CD4-positive, CD25-positive, alpha-beta regulatory T cell (primary cell): ENCODE data around the gene TRIM46. TPM values are rescaled to one million over a fixed set of nuclear protein-coding genes. Genes with fewer than 3 reads are reported as not detected.
"Not testable (repeated sequence)": the region's sequence is repeated elsewhere in the genome, so short reads cannot be mapped to it uniquely, and the experiment has no call there.

Source experiments
- ATAC-seq, 2 donors: fragments of 150-1000 bp; cut with Tn5 transposase; one replicate each; pipeline ENCODE4 v1.10.0; 2021; ENCODE audit warnings: low read depth in 2 of 2, moderate number of reproducible peaks in 2 of 2, moderate library complexity in 1 of 2
- DNase-seq, 3 donors: peaks; one replicate each; pipeline versions ENCODE4 v3.0.0 to v3.0.0-alpha.2; 2012 to 2022; ENCODE audit warnings: mixed read lengths in 1 of 3
- H3K27ac ChIP-seq: one replicate; pipeline ENCODE4 v1.7.0; 2013; ENCODE audit warnings: mild to moderate bottlenecking, low read length; ENCODE audit not compliant: insufficient read depth, poor library complexity, severe bottlenecking
- H3K27me3 ChIP-seq: one replicate; pipeline ENCODE4 v1.7.0; 2013; ENCODE audit warnings: low read length; ENCODE audit not compliant: control insufficient read depth, insufficient read depth
- H3K36me3 ChIP-seq: one replicate; pipeline ENCODE4 v1.7.0; 2013; ENCODE audit warnings: mild to moderate bottlenecking, low read length, moderate library complexity; ENCODE audit not compliant: control insufficient read depth, insufficient read depth
- H3K4me1 ChIP-seq: 2 replicates; pipeline ENCODE4 v1.7.0; 2013; ENCODE audit warnings: mild to moderate bottlenecking, low read length; ENCODE audit not compliant: insufficient read depth, control insufficient read depth, poor library complexity, severe bottlenecking
- H3K4me3 ChIP-seq: one replicate; pipeline ENCODE4 v1.7.0; 2013; ENCODE audit warnings: low read depth, mild to moderate bottlenecking, low read length, moderate library complexity
- H3K9me3 ChIP-seq, 2 experiments: 1 replicate in 1 of 2; 2 replicates in 1 of 2; pipeline ENCODE4 v1.7.0; 2013; ENCODE audit warnings: low read length in 2 of 2, mild to moderate bottlenecking in 1 of 2, moderate library complexity in 1 of 2; ENCODE audit not compliant: control insufficient read depth in 2 of 2
- H3K27ac Mint-ChIP-seq, 3 donors: one replicate each; pipeline ENCODE4 v1.8.0; 2020 to 2022; ENCODE audit warnings: mild to moderate bottlenecking in 3 of 3, mixed read lengths in 3 of 3, moderate library complexity in 2 of 3
- H3K27me3 Mint-ChIP-seq: one replicate; pipeline ENCODE4 v1.8.0; 2022; ENCODE audit warnings: mild to moderate bottlenecking, mixed read lengths
- H3K36me3 Mint-ChIP-seq: one replicate; pipeline ENCODE4 v1.8.0; 2020; ENCODE audit warnings: mixed read lengths
- H3K4me1 Mint-ChIP-seq, 4 donors: one replicate each; pipeline ENCODE4 v1.8.0; 2020 to 2022; ENCODE audit warnings: mixed read lengths in 4 of 4, mild to moderate bottlenecking in 1 of 4
- H3K4me3 Mint-ChIP-seq, 4 donors: one replicate each; pipeline ENCODE4 v1.8.0; 2020 to 2022; ENCODE audit warnings: mild to moderate bottlenecking in 4 of 4, mixed read lengths in 4 of 4, moderate library complexity in 3 of 4
- H3K9me3 Mint-ChIP-seq, 7 donors: one replicate each; pipeline ENCODE4 v1.8.0; 2020 to 2022; ENCODE audit warnings: mixed read lengths in 7 of 7, mild to moderate bottlenecking in 3 of 7, moderate library complexity in 2 of 7
- polyA plus RNA-seq, 4 donors: library from polyadenylated mRNA; unstranded; fragments of 300-500 nt; fragmentation: Illumina TruSeq; gene quantifications; one replicate each; pipeline ENCODE4 v1.2.3, GENCODE V29; 2021
- total RNA-seq: library from RNA; stranded (reverse); gene quantifications from one replicate; pipeline ENCODE4 v1.2.3, GENCODE V29; 2022

The TRIM46 gene
- total and polyA plus RNA-seq, 5 donors from 2014 or later: 0.44 to 6.1 (median 1.1) TPM

- not testable (repeated sequence) for ATAC-seq, H3K4me1 ChIP-seq, H3K36me3 Mint-ChIP-seq, H3K4me3 ChIP-seq, H3K27me3 ChIP-seq, H3K27ac Mint-ChIP-seq, H3K36me3 ChIP-seq, H3K9me3 Mint-ChIP-seq, H3K27me3 Mint-ChIP-seq, DNase-seq, H3K4me3 Mint-ChIP-seq, H3K27ac ChIP-seq, H3K9me3 ChIP-seq
- peaks cover 5 to 13% (median 9%) of the 10 kb centered on the region in 4 donors for H3K4me1 Mint-ChIP-seq
These were observed 9.0 kb upstream of the TRIM46 start for GRCh38 chr1:155164625-155165024.

GRCh38 chr1:155166051-155166470 is 7.6 kb upstream of the TRIM46 start:
- Histone ChIP-seq H3K27ac (no peak overlapping the region), H3K9me3 (no peaks in the 10 kb centered on the region), H3K27me3 (no peaks in the 10 kb centered on the region), H3K4me1 (peaks cover 5% of the 10 kb centered on the region), H3K36me3 (peaks cover 18% of the 10 kb centered on the region), H3K4me3 (no peak overlapping the region)
- peaks cover 4% of the 10 kb centered on the region for H3K27me3 Mint-ChIP-seq
- H3K36me3 Mint-ChIP-seq: peaks cover 10% of the 10 kb centered on the region
- ATAC-seq: no peak
- no peak overlapping the region for H3K27ac Mint-ChIP-seq
- H3K9me3 Mint-ChIP-seq: no peaks in the 10 kb centered on the region
- peaks cover 7 to 18% (median 12%) of the 10 kb centered on the region in 4 donors for H3K4me1 Mint-ChIP-seq
- H3K4me3 Mint-ChIP-seq: no peak overlapping the region
- no peak for DNase-seq

- Mint-ChIP-seq H3K4me3 (no peak overlapping the region), H3K27ac (no peak overlapping the region), H3K27me3 (peaks cover 4% of the 10 kb centered on the region), H3K36me3 (peaks cover 10% of the 10 kb centered on the region), H3K9me3 (no peaks in the 10 kb centered on the region), H3K4me1 (peaks cover 7 to 23% (median 13%) of the 10 kb centered on the region in 4 donors)
- no peaks in the 10 kb centered on the region for H3K27me3 ChIP-seq
- peaks cover 5% of the 10 kb centered on the region for H3K4me1 ChIP-seq
- DNase-seq (no peak), ATAC-seq (no peak)
- peaks cover 18% of the 10 kb centered on the region for H3K36me3 ChIP-seq
- H3K27ac ChIP-seq: no peak overlapping the region
- no peaks in the 10 kb centered on the region for H3K9me3 ChIP-seq
- no peak overlapping the region for H3K4me3 ChIP-seq
These were observed 7.0 kb upstream of the TRIM46 start for GRCh38 chr1:155166471-155167165.

- Mint-ChIP-seq H3K4me3 (peak overlapping the region; percentile 23 to 68 (median 50)), H3K9me3 (no peaks in the 10 kb centered on the region), H3K4me1 (peaks cover 11 to 31% (median 20%) of the 10 kb centered on the region in 4 donors), H3K27me3 (peaks cover 8% of the 10 kb centered on the region), H3K36me3 (peaks cover 10% of the 10 kb centered on the region), H3K27ac (peak overlapping the region in 1 of 3 donors; percentile 52)
- no peaks in the 10 kb centered on the region for H3K9me3 ChIP-seq
- ATAC-seq (peak; percentile 69 to 74), DNase-seq (peak; percentile 71 to 87 (median 80))
- H3K27me3 ChIP-seq: no peaks in the 10 kb centered on the region
- peaks cover 18% of the 10 kb centered on the region for H3K36me3 ChIP-seq
- H3K4me3 ChIP-seq: no peak overlapping the region
- H3K27ac ChIP-seq: no peak overlapping the region
- H3K4me1 ChIP-seq: peaks cover 13% of the 10 kb centered on the region
These were observed 6.2 kb upstream of the TRIM46 start for GRCh38 chr1:155167166-155168104.

- H3K27ac ChIP-seq, H3K27me3 ChIP-seq, H3K9me3 Mint-ChIP-seq, DNase-seq, H3K4me3 ChIP-seq, H3K27me3 Mint-ChIP-seq, H3K9me3 ChIP-seq, ATAC-seq: not testable (repeated sequence)
- Histone ChIP-seq H3K36me3 (peaks cover 18% of the 10 kb centered on the region), H3K4me1 (peaks cover 18% of the 10 kb centered on the region)
- peaks cover 11 to 34% (median 23%) of the 10 kb centered on the region in 4 donors for H3K4me1 Mint-ChIP-seq
- H3K27ac Mint-ChIP-seq: peak overlapping the region in 1 of 3 donors; percentile 75
- H3K36me3 Mint-ChIP-seq: peaks cover 11% of the 10 kb centered on the region
- H3K4me3 Mint-ChIP-seq: peak overlapping the region in 2 of 4 donors; percentile 23 to 62
These were observed 5.6 kb upstream of the TRIM46 start for GRCh38 chr1:155168105-155168445.

- ATAC-seq (no peak), DNase-seq (no peak)
- Mint-ChIP-seq H3K27ac (peak overlapping the region in 1 of 3 donors; percentile 75), H3K4me1 (peaks cover 11 to 40% (median 27%) of the 10 kb centered on the region in 4 donors), H3K4me3 (peak overlapping the region in 1 of 4 donors; percentile 85), H3K9me3 (no peaks in the 10 kb centered on the region), H3K27me3 (peaks cover 8% of the 10 kb centered on the region), H3K36me3 (peaks cover 14% of the 10 kb centered on the region)
- Histone ChIP-seq H3K4me3 (no peak overlapping the region), H3K27ac (no peak overlapping the region), H3K9me3 (no peaks in the 10 kb centered on the region), H3K36me3 (peaks cover 18% of the 10 kb centered on the region), H3K4me1 (peaks cover 22% of the 10 kb centered on the region), H3K27me3 (no peaks in the 10 kb centered on the region)
These were observed 5.0 kb upstream of the TRIM46 start for GRCh38 chr1:155168456-155169210.

- peak overlapping the region in 1 of 3 donors; percentile 76 for H3K27ac Mint-ChIP-seq
- Histone ChIP-seq H3K4me1 (peaks cover 31% of the 10 kb centered on the region), H3K36me3 (peaks cover 18% of the 10 kb centered on the region), H3K9me3 (no peaks in the 10 kb centered on the region), H3K27me3 (no peaks in the 10 kb centered on the region), H3K4me3 (no peak overlapping the region), H3K27ac (no peak overlapping the region)
- DNase-seq (no peak), ATAC-seq (no peak)
- H3K9me3 Mint-ChIP-seq: no peaks in the 10 kb centered on the region
- H3K4me1 Mint-ChIP-seq: peaks cover 11 to 48% (median 27%) of the 10 kb centered on the region in 4 donors
- H3K36me3 Mint-ChIP-seq: peaks cover 14% of the 10 kb centered on the region
- peaks cover 8% of the 10 kb centered on the region for H3K27me3 Mint-ChIP-seq
- H3K4me3 Mint-ChIP-seq: peak overlapping the region in 3 of 4 donors; percentile 40 to 85 (median 75)
These were observed 4.1 kb upstream of the TRIM46 start for GRCh38 chr1:155169541-155169940.
